Measurements from ENCODE around the gene ASTN1.

ASTN1 gene

DNA sequence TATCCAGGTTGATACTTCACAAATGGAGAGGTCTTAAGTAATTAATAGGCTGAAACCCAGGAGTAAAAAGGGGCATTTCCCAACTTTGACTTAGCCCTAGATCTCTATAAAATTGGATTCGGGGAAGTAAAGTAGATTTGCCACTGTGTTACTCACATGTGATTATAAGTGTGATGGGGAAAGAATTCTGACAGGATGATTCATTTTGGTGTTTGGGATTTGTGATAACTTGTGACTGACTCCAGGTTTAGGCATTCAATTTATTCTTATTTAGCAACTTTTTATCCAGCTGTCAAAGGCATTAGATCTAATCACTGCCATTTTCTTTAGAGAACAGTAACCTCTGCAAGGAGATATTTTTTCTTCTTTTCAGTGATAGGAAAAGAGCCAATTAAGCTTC lies 175.5 kb downstream of the ASTN1 start:
- DNase-seq (ENCODE audit: extremely low read depth, insufficient read length), result no peak
- TF ChIP-seq, protein P1, sequence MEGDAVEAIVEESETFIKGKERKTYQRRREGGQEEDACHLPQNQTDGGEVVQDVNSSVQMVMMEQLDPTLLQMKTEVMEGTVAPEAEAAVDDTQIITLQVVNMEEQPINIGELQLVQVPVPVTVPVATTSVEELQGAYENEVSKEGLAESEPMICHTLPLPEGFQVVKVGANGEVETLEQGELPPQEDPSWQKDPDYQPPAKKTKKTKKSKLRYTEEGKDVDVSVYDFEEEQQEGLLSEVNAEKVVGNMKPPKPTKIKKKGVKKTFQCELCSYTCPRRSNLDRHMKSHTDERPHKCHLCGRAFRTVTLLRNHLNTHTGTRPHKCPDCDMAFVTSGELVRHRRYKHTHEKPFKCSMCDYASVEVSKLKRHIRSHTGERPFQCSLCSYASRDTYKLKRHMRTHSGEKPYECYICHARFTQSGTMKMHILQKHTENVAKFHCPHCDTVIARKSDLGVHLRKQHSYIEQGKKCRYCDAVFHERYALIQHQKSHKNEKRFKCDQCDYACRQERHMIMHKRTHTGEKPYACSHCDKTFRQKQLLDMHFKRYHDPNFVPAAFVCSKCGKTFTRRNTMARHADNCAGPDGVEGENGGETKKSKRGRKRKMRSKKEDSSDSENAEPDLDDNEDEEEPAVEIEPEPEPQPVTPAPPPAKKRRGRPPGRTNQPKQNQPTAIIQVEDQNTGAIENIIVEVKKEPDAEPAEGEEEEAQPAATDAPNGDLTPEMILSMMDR (IDR thresholded peaks at IDR 0.05; ENCODE audit: insufficient read depth, low read length, poor library complexity, severe bottlenecking), result no peak
- Histone ChIP-seq H3K4me3 (replicated peaks; ENCODE audit: low read depth, low read length) (no peak overlapping the region), H3K36me3 (ENCODE audit: control insufficient read depth, insufficient read depth, low read length) (no peaks in the 10 kb centered on the region), H3K27me3 (replicated peaks; ENCODE audit: control insufficient read depth, insufficient read depth, low read length) (no peaks in the 10 kb centered on the region; the same call in 1 of the 2 replicates)

DNA sequence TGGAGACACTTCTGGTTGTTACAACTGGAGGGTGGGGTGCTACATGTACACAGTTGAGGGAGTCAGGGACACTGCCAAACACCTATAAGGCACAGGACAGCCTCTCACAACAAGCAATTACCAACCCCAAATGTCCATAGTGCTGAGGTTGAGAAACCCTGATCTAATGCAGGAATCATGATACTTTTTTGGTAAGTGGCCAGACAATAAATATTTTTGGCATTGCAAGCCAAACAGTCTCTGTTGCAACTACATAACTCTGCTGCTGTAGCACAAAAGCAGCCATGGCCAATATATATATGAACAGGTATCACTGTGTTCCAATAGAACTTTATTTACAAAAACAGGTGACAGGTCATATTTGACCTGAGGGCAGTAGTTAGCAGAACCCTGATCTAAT lies 177.5 kb downstream of the ASTN1 start:
- no peak overlapping the region for H3K4me3 ChIP-seq (replicated peaks; ENCODE audit: low read depth, low read length)
- H3K27me3 ChIP-seq (replicated peaks; ENCODE audit: control insufficient read depth, insufficient read depth, low read length), result no peaks in the 10 kb centered on the region; the same call in 1 of the 2 replicates
- TF ChIP-seq, protein P1 (IDR thresholded peaks at IDR 0.05; ENCODE audit: insufficient read depth, low read length, poor library complexity, severe bottlenecking), result no peak
- H3K36me3 ChIP-seq (ENCODE audit: control insufficient read depth, insufficient read depth, low read length), result no peaks in the 10 kb centered on the region
- no peak for DNase-seq (ENCODE audit: extremely low read depth, insufficient read length)

DNA sequence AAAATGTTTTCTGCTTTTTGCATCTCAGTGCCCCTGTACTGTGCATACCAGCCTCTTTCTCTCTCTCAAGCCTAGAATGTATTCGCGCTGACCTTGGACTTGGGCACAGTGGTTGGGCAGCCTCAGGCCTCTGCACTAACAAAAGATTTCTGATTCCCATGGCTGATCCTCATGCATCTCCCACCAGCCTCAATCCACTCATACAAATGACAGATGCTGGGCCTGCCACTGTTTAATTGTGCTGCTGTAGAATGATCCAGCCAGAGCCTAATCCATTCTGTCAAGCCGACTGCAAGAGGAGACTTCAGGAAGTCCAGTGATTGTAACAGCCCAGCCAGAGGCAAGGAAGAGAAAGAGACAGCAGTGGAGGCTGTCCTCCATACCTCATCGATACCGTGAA lies 180.8 kb downstream of the ASTN1 start:
- H3K36me3 ChIP-seq (ENCODE audit: control insufficient read depth, insufficient read depth, low read length), result no peaks in the 10 kb centered on the region
- H3K27me3 ChIP-seq (replicated peaks; ENCODE audit: control insufficient read depth, insufficient read depth, low read length), result no peaks in the 10 kb centered on the region; the same call in 1 of the 2 replicates
- DNase-seq (ENCODE audit: extremely low read depth, insufficient read length), result no peak
- H3K4me3 ChIP-seq (replicated peaks; ENCODE audit: low read depth, low read length), result no peak overlapping the region
- TF ChIP-seq, protein P1 (IDR thresholded peaks at IDR 0.05; ENCODE audit: insufficient read depth, low read length, poor library complexity, severe bottlenecking), result no peak

DNA sequence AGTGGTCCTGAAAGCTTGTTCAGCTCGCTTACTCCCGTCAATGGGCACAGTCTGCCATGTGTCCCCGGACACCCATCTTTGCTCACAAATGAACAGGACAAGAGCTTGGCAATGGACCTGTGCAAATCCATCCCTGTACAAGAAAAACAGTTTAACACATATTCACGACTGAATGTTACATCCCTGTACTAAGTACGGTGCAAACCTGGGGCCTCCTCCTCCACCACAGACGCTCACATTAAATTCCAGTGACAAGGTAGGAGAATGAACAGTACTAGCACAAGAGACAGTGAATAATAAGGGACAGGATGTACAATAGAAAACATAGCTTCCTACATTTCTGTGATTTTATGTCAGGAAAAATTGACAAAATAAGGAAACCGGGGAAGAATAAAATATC lies 187.7 kb downstream of the ASTN1 start:
- TF ChIP-seq, protein P1 (IDR thresholded peaks at IDR 0.05; ENCODE audit: insufficient read depth, low read length, poor library complexity, severe bottlenecking), result no peak
- DNase-seq (ENCODE audit: extremely low read depth, insufficient read length), result no peak
- Histone ChIP-seq H3K36me3 (ENCODE audit: control insufficient read depth, insufficient read depth, low read length) (no peaks in the 10 kb centered on the region), H3K27me3 (replicated peaks; ENCODE audit: control insufficient read depth, insufficient read depth, low read length) (no peaks in the 10 kb centered on the region; the same call in 1 of the 2 replicates), H3K4me3 (replicated peaks; ENCODE audit: low read depth, low read length) (no peak overlapping the region)

DNA sequence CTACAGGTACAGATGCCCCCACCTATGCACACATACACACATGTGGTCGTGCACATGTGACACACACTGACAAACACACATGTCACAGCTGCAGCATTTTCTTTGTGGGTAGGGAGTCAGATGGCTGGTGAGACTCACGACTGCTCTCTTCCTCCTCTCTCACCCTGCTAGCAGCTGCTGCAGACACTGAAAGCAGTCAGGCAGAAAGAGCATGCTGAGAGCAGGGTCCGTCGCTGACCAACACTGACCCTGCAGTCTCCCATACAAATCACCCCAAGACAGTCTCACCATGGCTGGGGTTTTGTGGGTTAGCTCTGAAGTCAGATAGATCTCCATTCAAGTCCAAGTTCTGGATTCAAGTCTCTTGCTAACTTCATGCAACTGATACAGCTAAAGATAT lies 188.3 kb downstream of the ASTN1 start:
- TF ChIP-seq, protein P1 (IDR thresholded peaks at IDR 0.05; ENCODE audit: insufficient read depth, low read length, poor library complexity, severe bottlenecking), result no peak
- H3K27me3 ChIP-seq (replicated peaks; ENCODE audit: control insufficient read depth, insufficient read depth, low read length), result no peaks in the 10 kb centered on the region; the same call in 1 of the 2 replicates
- no peak for DNase-seq (ENCODE audit: extremely low read depth, insufficient read length)
- no peak overlapping the region for H3K4me3 ChIP-seq (replicated peaks; ENCODE audit: low read depth, low read length)
- H3K36me3 ChIP-seq (ENCODE audit: control insufficient read depth, insufficient read depth, low read length), result no peaks in the 10 kb centered on the region

DNA sequence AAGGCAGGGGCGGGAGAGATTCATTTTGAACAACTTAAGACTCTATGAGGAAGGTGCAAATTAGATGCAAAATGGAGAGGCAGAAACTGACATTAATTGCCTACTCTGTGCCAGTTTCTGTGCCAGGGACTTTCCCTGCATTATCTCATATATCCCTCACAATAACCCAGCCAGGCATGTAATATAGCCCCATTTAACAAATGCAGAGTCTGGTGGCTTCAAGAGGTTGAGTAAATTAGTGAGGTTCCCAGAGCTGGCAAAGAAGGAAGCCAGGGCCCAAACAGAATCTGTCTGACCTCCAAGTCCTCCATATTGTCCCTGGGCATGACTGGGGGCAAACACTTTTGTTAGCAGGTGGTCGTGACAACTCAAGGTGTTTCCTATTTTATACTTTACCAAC lies 199.8 kb downstream of the ASTN1 start:
- no peaks in the 10 kb centered on the region for H3K27me3 ChIP-seq (replicated peaks; ENCODE audit: control insufficient read depth, insufficient read depth, low read length)
- H3K4me3 ChIP-seq (replicated peaks; ENCODE audit: low read depth, low read length), result no peak overlapping the region
- no peak for DNase-seq (ENCODE audit: extremely low read depth, insufficient read length)
- H3K36me3 ChIP-seq (ENCODE audit: control insufficient read depth, insufficient read depth, low read length), result no peaks in the 10 kb centered on the region
- TF ChIP-seq, protein P1 (IDR thresholded peaks at IDR 0.05; ENCODE audit: insufficient read depth, low read length, poor library complexity, severe bottlenecking), result no peak

Data from GM06990 (cell line).